Esophagus muscularis mucosa (tissue), 4 donors: ENCODE data around the gene INPP5J. TPM values are rescaled to one million over a fixed set of nuclear protein-coding genes. Genes with fewer than 3 reads are reported as not detected.

Source experiments
- DNase-seq: peaks from one replicate; pipeline ENCODE4 v3.0.0-alpha.2; 2017; ENCODE audit errors: extremely low spot score
- H3K27ac ChIP-seq, 4 donors: fragments of 200-600 bp; sonication (generic); replicated peaks in 1 of 4; 1 replicate in 3 of 4; 2 replicates in 1 of 4; pipeline ENCODE4 v1.5.1; 2016 to 2019; ENCODE audit warnings: mild to moderate bottlenecking in 1 of 4
- H3K27me3 ChIP-seq, 4 donors: fragments of 200-600 bp; sonication (generic); one replicate each; pipeline versions ENCODE4 v1.5.1 to v1.6.0; 2016 to 2019
- H3K36me3 ChIP-seq, 4 donors: fragments of 200-600 bp; sonication (generic); one replicate each; pipeline ENCODE4 v1.5.1; 2016 to 2019
- H3K4me1 ChIP-seq, 4 donors: fragments of 200-600 bp; sonication (generic); one replicate each; pipeline ENCODE4 v1.5.1; 2016 to 2019
- H3K4me3 ChIP-seq, 4 donors: fragments of 200-600 bp; sonication (generic); 1 replicate in 2 of 4; 2 replicates in 2 of 4; pipeline ENCODE4 v1.5.1; 2016 to 2019; ENCODE audit warnings: mild to moderate bottlenecking in 4 of 4, moderate library complexity in 1 of 4
- H3K9me3 ChIP-seq, 4 donors: fragments of 200-600 bp; sonication (generic); 1 replicate in 3 of 4; 2 replicates in 1 of 4; pipeline ENCODE4 v1.5.1; 2016 to 2019
- EP300 ChIP-seq: sonication (generic); formaldehyde crosslinking; IDR thresholded peaks from one replicate; pipeline ENCODE4 v1.6.1; 2017; ENCODE audit warnings: antibody characterized with exemption
- POLR2A ChIP-seq: fragments of 450-650 bp; IDR thresholded peaks from one replicate; pipeline ENCODE4 v1.6.1; 2017; ENCODE audit warnings: antibody characterized with exemption, moderate library complexity, mild to moderate bottlenecking, low read depth
- POLR2AphosphoS5 ChIP-seq, 2 donors: sonication (generic); formaldehyde crosslinking; IDR thresholded peaks; one replicate each; pipeline ENCODE4 v1.6.1; 2017; ENCODE audit warnings: antibody characterized with exemption in 2 of 2
- WGBS: methylation state at CpG from one replicate; pipeline ENCODE4 v1.1.5; 2018; 5-methylcytosine and 5-hydroxymethylcytosine counted together
- intact Hi-C: fragments of 100-400 bp; cut with DNase I; formaldehyde crosslinking; loops from one replicate; pipeline ENCODE4 v1.15.1; 2023
- total RNA-seq, 4 donors: library from RNA; depleted of rRNA; stranded (reverse); fragments of >200 nt; gene quantifications; one replicate each; pipeline versions ENCODE4 v1.1.0 to v1.2.1, GENCODE V29; 2016
- TF ChIP-seq, protein P1 (sequence below), 3 experiments: fragments of 200-600 bp in 2 of 3; fragments of 450-650 bp in 1 of 3; sonication (generic) in 2 of 3; IDR thresholded peaks; one replicate each; pipeline ENCODE4 v1.5.1; 2017 to 2019; ENCODE audit warnings: antibody characterized with exemption in 3 of 3, mild to moderate bottlenecking in 2 of 3, moderate library complexity in 1 of 3

INPP5J gene
- total RNA-seq, 4 donors from 2014 or later = 1.3 to 2.1 (median 1.8) TPM

DNA sequence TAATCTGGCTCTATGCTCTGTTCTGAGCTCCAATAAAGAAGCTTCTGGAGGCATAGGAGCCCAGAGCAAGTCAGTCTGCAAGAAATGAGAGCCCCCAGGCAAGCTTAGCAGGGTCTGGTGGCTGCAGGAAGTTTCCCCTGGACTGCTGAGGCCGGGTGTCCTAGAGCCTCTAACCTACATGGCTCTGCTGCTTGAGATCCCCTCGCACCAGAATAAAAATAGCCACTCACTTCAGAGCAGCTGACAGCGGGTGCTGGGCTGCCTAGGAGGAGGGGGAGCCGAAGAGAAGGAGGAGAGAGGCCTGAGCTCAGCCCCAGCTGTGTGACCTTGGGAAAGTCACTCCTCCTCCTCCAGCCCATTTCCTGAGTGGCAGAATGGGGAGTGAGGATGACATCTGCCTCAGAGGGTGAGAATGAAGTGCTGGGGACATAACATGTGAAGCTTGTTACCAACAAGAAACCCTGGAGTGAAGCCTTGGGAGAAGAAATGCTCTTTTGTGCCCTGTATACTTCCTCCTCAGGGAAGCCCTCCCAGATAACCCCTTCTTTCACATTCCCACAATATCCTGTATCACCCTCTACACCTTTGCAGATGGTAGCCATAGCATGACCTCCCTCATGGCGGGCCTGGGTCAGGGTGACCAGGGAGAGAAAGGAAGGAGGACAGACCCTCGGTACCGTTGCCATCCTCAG, 3.6 kb upstream of the INPP5J start:
- intact Hi-C loops = no loop called here
- peaks cover 17 to 31% (median 28%) of the 10 kb centered on the region in 4 donors for H3K4me1 ChIP-seq

DNA sequence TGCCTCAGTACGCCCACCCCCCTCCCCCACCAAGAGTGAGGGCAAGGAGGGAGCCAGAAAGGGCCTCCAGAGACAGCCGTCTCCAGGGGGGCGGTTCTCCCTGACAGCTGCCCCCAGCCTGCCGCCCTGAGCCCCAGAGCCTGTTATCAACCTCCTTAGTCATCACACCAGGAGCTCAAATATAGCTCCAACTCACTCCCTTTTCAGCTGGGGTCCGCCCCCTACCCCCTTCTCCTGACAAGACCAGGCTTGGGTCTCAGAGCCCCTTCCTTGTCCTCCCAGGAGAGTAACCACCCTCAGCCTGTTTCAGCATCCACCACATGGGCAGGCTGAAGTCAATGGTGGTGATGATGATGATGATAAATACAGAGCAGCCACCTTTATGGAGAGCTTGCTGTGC, 2.5 kb upstream of the INPP5J start:
- TF ChIP-seq POLR2AphosphoS5 (IDR thresholded peaks at IDR 0.05) (no peak), EP300 (no peak), POLR2A (no peak)
- TF ChIP-seq, protein P1, sequence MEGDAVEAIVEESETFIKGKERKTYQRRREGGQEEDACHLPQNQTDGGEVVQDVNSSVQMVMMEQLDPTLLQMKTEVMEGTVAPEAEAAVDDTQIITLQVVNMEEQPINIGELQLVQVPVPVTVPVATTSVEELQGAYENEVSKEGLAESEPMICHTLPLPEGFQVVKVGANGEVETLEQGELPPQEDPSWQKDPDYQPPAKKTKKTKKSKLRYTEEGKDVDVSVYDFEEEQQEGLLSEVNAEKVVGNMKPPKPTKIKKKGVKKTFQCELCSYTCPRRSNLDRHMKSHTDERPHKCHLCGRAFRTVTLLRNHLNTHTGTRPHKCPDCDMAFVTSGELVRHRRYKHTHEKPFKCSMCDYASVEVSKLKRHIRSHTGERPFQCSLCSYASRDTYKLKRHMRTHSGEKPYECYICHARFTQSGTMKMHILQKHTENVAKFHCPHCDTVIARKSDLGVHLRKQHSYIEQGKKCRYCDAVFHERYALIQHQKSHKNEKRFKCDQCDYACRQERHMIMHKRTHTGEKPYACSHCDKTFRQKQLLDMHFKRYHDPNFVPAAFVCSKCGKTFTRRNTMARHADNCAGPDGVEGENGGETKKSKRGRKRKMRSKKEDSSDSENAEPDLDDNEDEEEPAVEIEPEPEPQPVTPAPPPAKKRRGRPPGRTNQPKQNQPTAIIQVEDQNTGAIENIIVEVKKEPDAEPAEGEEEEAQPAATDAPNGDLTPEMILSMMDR (IDR thresholded peaks at IDR 0.05) = no peak
- Histone ChIP-seq H3K9me3 (no peaks in the 10 kb centered on the region), H3K27ac (no peak overlapping the region), H3K4me3 (no peak overlapping the region), H3K4me1 (peaks cover 17 to 31% (median 28%) of the 10 kb centered on the region in 4 donors), H3K36me3 (no peaks in the 10 kb centered on the region), H3K27me3 (no peaks in the 10 kb centered on the region)
- DNase-seq = no peak
- intact Hi-C loops = no loop called here
- WGBS = 73% methylated on average over 2 of the region's 5 CpGs

More for the DNA sequence above, 3.6 kb upstream of the INPP5J start:
- no peak for TF ChIP-seq EP300
- no peak for TF ChIP-seq POLR2A
- DNase-seq = no peak
- Histone ChIP-seq H3K36me3 (no peaks in the 10 kb centered on the region), H3K27ac (no peak overlapping the region), H3K4me3 (no peak overlapping the region), H3K9me3 (no peaks in the 10 kb centered on the region), H3K27me3 (no peaks in the 10 kb centered on the region)
- 73% methylated on average over 7 of the region's 7 CpGs for WGBS

DNA sequence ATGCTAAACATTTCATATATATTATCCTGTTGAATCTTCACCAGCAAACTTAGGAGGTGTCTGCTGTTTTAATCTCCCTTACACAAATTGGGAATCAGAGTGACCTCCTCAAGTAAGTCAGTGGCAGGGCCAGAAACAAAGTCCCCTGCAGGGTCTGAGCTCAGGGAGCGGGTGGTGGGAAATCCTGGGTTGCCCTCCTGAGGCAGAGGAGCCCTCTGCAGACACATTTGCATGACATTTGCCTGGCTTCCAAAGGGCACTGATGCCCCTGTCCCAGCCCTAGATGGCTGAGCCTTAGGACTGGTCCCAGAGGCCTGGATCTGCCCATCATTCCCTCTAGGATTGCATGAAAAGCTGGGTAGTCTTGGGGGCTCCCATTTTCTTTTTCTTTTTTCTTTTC, 2.1 kb upstream of the INPP5J start:
- Histone ChIP-seq H3K4me3 (no peak overlapping the region), H3K27me3 (no peaks in the 10 kb centered on the region), H3K27ac (no peak overlapping the region), H3K4me1 (peaks cover 17 to 31% (median 28%) of the 10 kb centered on the region in 4 donors), H3K36me3 (no peaks in the 10 kb centered on the region), H3K9me3 (no peaks in the 10 kb centered on the region)
- DNase-seq = no peak
- no peak for TF ChIP-seq POLR2AphosphoS5 (IDR thresholded peaks at IDR 0.05)
- TF ChIP-seq, protein P1 (IDR thresholded peaks at IDR 0.05) = no peak
- TF ChIP-seq POLR2A = no peak
- no peak for TF ChIP-seq EP300
- 100% methylated on average over 1 of the region's 1 CpG for WGBS
- intact Hi-C loops = no loop called here

DNA sequence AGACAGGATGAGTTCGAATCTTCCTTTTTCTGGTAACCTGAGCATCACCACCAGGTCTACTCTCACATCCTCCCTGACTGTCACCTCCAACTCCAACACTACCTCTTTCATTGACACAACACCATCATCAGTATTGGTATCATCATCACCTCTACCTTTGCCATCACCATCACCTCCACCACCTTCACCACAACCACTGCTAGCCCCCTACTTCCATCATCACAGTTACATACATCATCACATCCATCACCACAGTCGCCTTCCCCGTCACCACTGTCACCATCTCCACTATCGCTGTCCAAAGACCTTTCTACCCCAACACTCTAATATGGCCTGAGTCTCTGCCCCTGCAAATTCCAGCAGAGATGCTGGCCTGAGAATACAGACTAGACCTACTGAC, 1.4 kb upstream of the INPP5J start:
- no peaks in the 10 kb centered on the region for H3K27me3 ChIP-seq
- H3K27ac ChIP-seq = no peak overlapping the region
- 97% methylated on average over 4 of the region's 4 CpGs for WGBS
- intact Hi-C loops = no loop called here
- DNase-seq = no peak
- H3K4me3 ChIP-seq = no peak overlapping the region
- TF ChIP-seq POLR2AphosphoS5 (IDR thresholded peaks at IDR 0.05) (no peak), POLR2A (no peak), EP300 (no peak)
- TF ChIP-seq, protein P1 (IDR thresholded peaks at IDR 0.05) = no peak
- H3K9me3 ChIP-seq = no peaks in the 10 kb centered on the region
- H3K36me3 ChIP-seq = no peaks in the 10 kb centered on the region
- H3K4me1 ChIP-seq = peaks cover 17 to 31% (median 28%) of the 10 kb centered on the region in 4 donors

DNA sequence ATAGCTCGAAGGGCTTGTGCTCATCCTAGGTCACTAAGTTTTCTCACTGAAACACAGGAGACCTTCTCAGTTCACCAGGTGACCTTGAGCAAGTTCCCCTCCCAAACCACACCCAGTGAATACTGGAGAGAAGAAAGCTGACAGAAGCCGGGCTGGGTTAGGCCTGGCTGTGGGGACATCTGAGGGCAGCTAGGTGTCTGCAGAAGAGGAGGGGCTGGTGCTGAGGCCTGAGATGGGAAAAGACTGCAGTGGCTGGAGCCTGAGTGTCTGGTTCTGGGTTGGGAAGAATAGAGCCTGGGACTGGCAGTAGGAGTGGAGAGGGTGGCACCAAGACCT, 602 bp upstream of the INPP5J start:
- peak overlapping the region; percentile 45 to 66 (median 55) for H3K27ac ChIP-seq
- no peak for TF ChIP-seq POLR2AphosphoS5 (IDR thresholded peaks at IDR 0.05)
- no peak for TF ChIP-seq EP300
- TF ChIP-seq POLR2A = no peak
- TF ChIP-seq, protein P1 (IDR thresholded peaks at IDR 0.05) = no peak
- no peak for DNase-seq
- no peaks in the 10 kb centered on the region for H3K9me3 ChIP-seq
- intact Hi-C loops = no loop called here
- WGBS = 68% methylated on average over 2 of the region's 2 CpGs
- peaks cover 17 to 31% (median 28%) of the 10 kb centered on the region in 4 donors for H3K4me1 ChIP-seq
- H3K27me3 ChIP-seq = no peaks in the 10 kb centered on the region
- no peaks in the 10 kb centered on the region for H3K36me3 ChIP-seq
- peak overlapping the region in 2 of 4 donors; percentile 44 to 51 for H3K4me3 ChIP-seq
